TTC549 (cell line): ENCODE measurements around the gene ZCRB1.
"Not testable (repeated sequence)": the region's sequence is repeated elsewhere in the genome, so short reads cannot be mapped to it uniquely, and the experiment has no call there.

ENCODE experiments used
- FAIRE-seq: peaks from 2 replicates; lab custom pipeline; 2012; peaks lifted over from hg19 to GRCh38; lab: Jason Lieb, UNC

Gene ZCRB1

GRCh38 chr12:42325653-42326474 is at the start of gene ZCRB1, which contains the start of gene PPHLN1:
Gene ZCRB1 (minus strand): TSS chr12:42326094. CDS start chr12:42324102, 1,992 bp downstream.
Gene PPHLN1 (plus strand): TSS chr12:42326167. CDS start chr12:42335903, 9,736 bp downstream.
- no peak for FAIRE-seq

- no peak for FAIRE-seq
Measured at GRCh38 chr12:42373669-42374068, 47.8 kb upstream of the ZCRB1 start.

- no peak for FAIRE-seq
Measured at GRCh38 chr12:42372154-42372791, 46.4 kb upstream of the ZCRB1 start.

GRCh38 chr12:42370013-42370412 is 44.1 kb upstream of the ZCRB1 start:
- no peak for FAIRE-seq

GRCh38 chr12:42365486-42365885 is 39.6 kb upstream of the ZCRB1 start:
- FAIRE-seq, result no peak

GRCh38 chr12:42364692-42365091 is 38.8 kb upstream of the ZCRB1 start:
- FAIRE-seq, result no peak

- FAIRE-seq, result no peak
Measured at GRCh38 chr12:42362647-42363260, 36.9 kb upstream of the ZCRB1 start.

GRCh38 chr12:42361909-42362646 is 36.2 kb upstream of the ZCRB1 start:
- FAIRE-seq, result no peak

GRCh38 chr12:42360747-42361403 is 35.0 kb upstream of the ZCRB1 start:
- no peak for FAIRE-seq

- FAIRE-seq, result no peak
Measured at GRCh38 chr12:42356344-42356743, 30.4 kb upstream of the ZCRB1 start.

- FAIRE-seq, result not testable (repeated sequence)
Measured at GRCh38 chr12:42350021-42350407, 24.1 kb upstream of the ZCRB1 start.

- FAIRE-seq, result not testable (repeated sequence)
Measured at GRCh38 chr12:42349119-42350020, 23.5 kb upstream of the ZCRB1 start.

- no peak for FAIRE-seq
Measured at GRCh38 chr12:42346403-42347002, 20.6 kb upstream of the ZCRB1 start.

- no peak for FAIRE-seq
Measured at GRCh38 chr12:42343721-42344120, 17.8 kb upstream of the ZCRB1 start.

GRCh38 chr12:42342028-42342427 is 16.1 kb upstream of the ZCRB1 start:
- no peak for FAIRE-seq

- no peak for FAIRE-seq
Measured at GRCh38 chr12:42338280-42338679, 12.4 kb upstream of the ZCRB1 start.

- no peak for FAIRE-seq
Measured at GRCh38 chr12:42336286-42336685, 10.4 kb upstream of the ZCRB1 start.

- peak; percentile 75 for FAIRE-seq
Measured at GRCh38 chr12:42332301-42333285, 6.7 kb upstream of the ZCRB1 start.

GRCh38 chr12:42330097-42330496 is 4.2 kb upstream of the ZCRB1 start:
- FAIRE-seq, result not testable (repeated sequence)
